OCI-LY3 (cell line): Measurements from ENCODE around the gene HOOK2.

ENCODE experiments used
- CTCF ChIP-seq: fragments of 200-600, 300-600 bp; sonication (generic); IDR thresholded peaks from 2 replicates; pipeline ENCODE4 v1.5.1; 2014; ENCODE audit warnings: antibody characterized with exemption, low read length, low read depth
- EZH2phosphoT487 ChIP-seq: fragments of 200-600 bp; shearing (Covaris generic); IDR thresholded peaks from 2 replicates; pipeline ENCODE4 v1.6.1; 2018; ENCODE audit warnings: antibody characterized with exemption, mixed run types, low read depth

GRCh38 chr19:12726988-12727316, 48.4 kb downstream of the HOOK2 start:
- TF ChIP-seq CTCF (no peak), EZH2phosphoT487 (no peak)
